DOHH2 (cell line): ENCODE measurements around the gene TEDC2.
"Not testable (repeated sequence)": the region's sequence is repeated elsewhere in the genome, so short reads cannot be mapped to it uniquely, and the experiment has no call there.

Source experiments
- CTCF ChIP-seq: fragments of 200-600 bp; sonication (generic); IDR thresholded peaks from one replicate; pipeline ENCODE4 v1.5.1; 2014; ENCODE audit warnings: antibody characterized with exemption, mild to moderate bottlenecking, low read depth, low read length; ENCODE audit not compliant: poor library complexity, severe bottlenecking
- EZH2phosphoT487 ChIP-seq: fragments of 200-600 bp; sonication (generic); IDR thresholded peaks from 2 replicates; pipeline ENCODE4 v1.6.1; 2017; ENCODE audit warnings: borderline replicate concordance, mild to moderate bottlenecking, antibody characterized with exemption, low read length, moderate library complexity, mixed read lengths

- not testable (repeated sequence) for TF ChIP-seq EZH2phosphoT487, CTCF
These were observed 20.1 kb downstream of the TEDC2 start for GRCh38 chr16:2479996-2480395.
